ENCODE results near the gene CNOT4. TPM values are rescaled to one million over a fixed set of nuclear protein-coding genes. Genes with fewer than 3 reads are reported as not detected.

The CNOT4 gene
- total and polyA plus RNA-seq, 2 of the 8 experiments (the other 6 are each of a cell fraction or from before 2014, with no cell fraction given): 10.9 to 25.8 TPM

DNA sequence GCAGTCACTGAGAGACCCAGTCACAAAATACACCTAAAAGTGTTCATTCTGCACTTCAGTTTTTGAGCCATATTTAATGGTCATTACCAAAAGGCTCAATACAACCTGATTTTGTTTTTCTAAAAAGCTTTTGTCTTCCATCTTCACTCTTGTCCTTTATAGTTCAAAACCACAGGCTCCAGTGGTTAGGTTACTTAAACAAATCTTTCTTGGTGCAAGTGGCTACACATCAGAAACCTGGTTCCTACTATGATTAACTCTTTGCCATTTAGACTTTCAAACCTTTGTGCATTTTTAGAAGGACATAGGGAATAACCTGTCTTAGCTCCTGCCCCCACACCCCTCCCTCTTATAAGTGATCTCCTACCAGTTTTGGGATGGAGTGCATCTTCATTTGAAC, 140.5 kb downstream of the CNOT4 start:
- Histone ChIP-seq H2BK12ac (ENCODE audit: low read depth, low read length) (no peak overlapping the region), H3K56ac (replicated peaks; ENCODE audit: insufficient read length, low read depth, low read length) (no peak overlapping the region), H3K36me3 (ENCODE audit: control insufficient read depth in 2 of 4, insufficient read depth in 4 of 4, low read length in 3 of 4) (no peaks in the 10 kb centered on the region), H3K9me3 (ENCODE audit: insufficient read depth in 2 of 2, low read depth in 1 of 2, low read length in 1 of 2) (no peaks in the 10 kb centered on the region), H3K4ac (replicated peaks; ENCODE audit: insufficient read length, low read depth, low read length) (no peak overlapping the region), H2BK15ac (ENCODE audit: low read length) (no peak overlapping the region), H3K27me3 (replicated peaks in 1 of 4; ENCODE audit: control insufficient read depth in 3 of 4, extremely low read depth in 1 of 4, insufficient read depth in 3 of 4, low read length in 3 of 4) (no peaks in the 10 kb centered on the region), H3K14ac (ENCODE audit: insufficient read length) (no peak overlapping the region), H3K27ac (ENCODE audit: low read depth, low read length) (no peak overlapping the region), H3K4me1 (replicated peaks in 1 of 4; ENCODE audit: control insufficient read depth in 3 of 4, insufficient read depth in 4 of 4, low read length in 3 of 4) (no peaks in the 10 kb centered on the region), H4K8ac (ENCODE audit: extremely low read depth, insufficient read depth, low read length) (no peak overlapping the region), H3K79me1 (ENCODE audit: low read depth, low read length) (no peaks in the 10 kb centered on the region), H2BK120ac (replicated peaks; ENCODE audit: low read depth, low read length) (no peak overlapping the region), H3K23me2 (ENCODE audit: low read depth, low read length) (no peaks in the 10 kb centered on the region), H3K79me2 (ENCODE audit: control insufficient read depth in 1 of 2, insufficient read depth in 2 of 2, low read length in 2 of 2) (no peaks in the 10 kb centered on the region), H2AK5ac (ENCODE audit: low read depth, low read length) (no peak overlapping the region), H4K91ac (replicated peaks; ENCODE audit: insufficient read length, low read length) (no peak overlapping the region), H3K4me2 (ENCODE audit: insufficient read depth in 1 of 2, low read depth in 2 of 2, low read length in 2 of 2) (no peak overlapping the region), H2AFZ (ENCODE audit: low read length) (no peak overlapping the region), H2BK20ac (ENCODE audit: low read length) (no peak overlapping the region), H3K23ac (ENCODE audit: insufficient read length) (no peak overlapping the region), H4K5ac (ENCODE audit: insufficient read length, low read depth, low read length) (no peak overlapping the region), H3K9ac (replicated peaks in 1 of 4; ENCODE audit: extremely low read depth in 1 of 4, low read depth in 3 of 4, low read length in 3 of 4) (no peak overlapping the region), H3K18ac (ENCODE audit: extremely low read depth, low read length) (no peak overlapping the region), H4K20me1 (replicated peaks in 1 of 2; ENCODE audit: control insufficient read depth in 1 of 2, insufficient read depth in 2 of 2, low read length in 2 of 2) (no peaks in the 10 kb centered on the region), H2BK5ac (ENCODE audit: low read depth, low read length) (no peak overlapping the region), H3K4me3 (ENCODE audit: extremely low read depth in 1 of 4, insufficient read depth in 2 of 4, low read depth in 3 of 4, low read length in 4 of 4) (no peak overlapping the region)
- ChIA-PET CTCF (ENCODE audit: partially characterized antibody) (no interaction called here), POLR2A (ENCODE audit: partially characterized antibody) (no interaction called here)
- TF ChIP-seq BCL11A (IDR thresholded peaks at IDR 0.05; ENCODE audit: low read depth in 2 of 2, low read length in 2 of 2) (no peak), FOSL1 (IDR thresholded peaks at IDR 0.05; ENCODE audit: insufficient read depth, low read depth, low read length) (no peak), CEBPB (IDR thresholded peaks at IDR 0.05; ENCODE audit: low read depth, low read length) (no peak), SIX5 (IDR thresholded peaks at IDR 0.05; ENCODE audit: low read depth, low read length) (no peak), CTBP2 (IDR thresholded peaks at IDR 0.05; ENCODE audit: borderline replicate concordance, insufficient read depth, insufficient read length, low read length) (no peak), SP2 (IDR thresholded peaks at IDR 0.05; ENCODE audit: low read length) (no peak), TCF12 (IDR thresholded peaks at IDR 0.05; ENCODE audit: low read depth, low read length) (no peak), HDAC6 (IDR thresholded peaks at IDR 0.05; ENCODE audit: low read depth, low read length) (no peak), CBX8 (IDR thresholded peaks at IDR 0.05; ENCODE audit: borderline replicate concordance, low read depth, low read length) (no peak), POU5F1 (IDR thresholded peaks at IDR 0.05; ENCODE audit: low read depth, low read length) (no peak), RFX5 (IDR thresholded peaks at IDR 0.05; ENCODE audit: borderline replicate concordance, low read depth, low read length) (no peak)
- TF ChIP-seq, protein P1, sequence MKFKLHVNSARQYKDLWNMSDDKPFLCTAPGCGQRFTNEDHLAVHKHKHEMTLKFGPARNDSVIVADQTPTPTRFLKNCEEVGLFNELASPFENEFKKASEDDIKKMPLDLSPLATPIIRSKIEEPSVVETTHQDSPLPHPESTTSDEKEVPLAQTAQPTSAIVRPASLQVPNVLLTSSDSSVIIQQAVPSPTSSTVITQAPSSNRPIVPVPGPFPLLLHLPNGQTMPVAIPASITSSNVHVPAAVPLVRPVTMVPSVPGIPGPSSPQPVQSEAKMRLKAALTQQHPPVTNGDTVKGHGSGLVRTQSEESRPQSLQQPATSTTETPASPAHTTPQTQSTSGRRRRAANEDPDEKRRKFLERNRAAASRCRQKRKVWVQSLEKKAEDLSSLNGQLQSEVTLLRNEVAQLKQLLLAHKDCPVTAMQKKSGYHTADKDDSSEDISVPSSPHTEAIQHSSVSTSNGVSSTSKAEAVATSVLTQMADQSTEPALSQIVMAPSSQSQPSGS (IDR thresholded peaks at IDR 0.05; ENCODE audit: low read length): no peak
- FAIRE-seq: no peak
- no peak for DNase-seq (ENCODE audit: low read depth in 1 of 2, low spot score in 2 of 2)
